NCI-H146 treated with DMSO at 0.1 percent for 48 hours (cell line): ENCODE results near the gene LECT2.

ENCODE experiments used
- DNase-seq: peaks from one replicate; lab custom pipeline; 2025; ENCODE audit not compliant: unreplicated experiment; lab: John Stamatoyannopoulos, UW

The LECT2 gene

DNA sequence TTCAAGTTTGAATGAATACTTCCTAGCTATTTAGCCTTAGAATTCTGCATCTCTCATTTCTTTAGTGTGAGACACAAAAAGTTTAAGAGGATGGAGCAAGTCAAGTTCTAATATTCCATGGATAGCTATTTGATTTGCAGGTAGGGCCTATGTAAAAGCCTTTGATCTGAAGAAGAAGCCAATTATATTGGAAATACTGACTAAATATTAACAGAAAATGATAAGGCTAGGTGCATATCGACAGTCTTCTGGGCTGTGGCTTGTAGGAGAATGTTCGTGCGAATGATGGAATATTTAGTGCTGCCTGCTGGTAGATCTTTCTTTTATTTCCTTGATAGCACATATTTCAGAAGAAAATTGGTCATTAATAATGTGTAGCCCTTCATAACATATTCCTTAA, at the start of gene LECT2:
TSS of gene LECT2 (minus strand) at position 85 of the 400 bp plus-strand sequence. CDS start 150 bp downstream, outside the sequence.
- DNase-seq = no peak

DNA sequence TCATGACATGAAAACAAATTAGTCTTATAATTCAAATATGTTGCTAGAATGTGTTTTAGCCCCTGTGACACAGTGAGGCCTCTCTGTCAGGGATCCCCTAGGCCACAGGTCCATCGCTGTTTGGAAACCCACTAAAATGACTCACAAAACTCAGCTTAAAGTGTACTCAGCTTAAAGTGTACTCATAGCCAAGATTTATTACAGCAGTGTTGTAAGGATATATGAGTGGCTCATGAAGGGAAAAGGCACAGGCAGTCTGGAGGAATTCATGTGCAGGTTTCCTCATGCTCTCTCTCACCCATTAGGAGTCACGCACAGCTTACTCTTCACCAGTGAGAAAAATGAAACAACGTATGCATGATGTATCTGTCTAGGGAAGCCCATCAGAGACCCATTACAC, 49.7 kb upstream of the LECT2 start:
- no peak for DNase-seq

DNA sequence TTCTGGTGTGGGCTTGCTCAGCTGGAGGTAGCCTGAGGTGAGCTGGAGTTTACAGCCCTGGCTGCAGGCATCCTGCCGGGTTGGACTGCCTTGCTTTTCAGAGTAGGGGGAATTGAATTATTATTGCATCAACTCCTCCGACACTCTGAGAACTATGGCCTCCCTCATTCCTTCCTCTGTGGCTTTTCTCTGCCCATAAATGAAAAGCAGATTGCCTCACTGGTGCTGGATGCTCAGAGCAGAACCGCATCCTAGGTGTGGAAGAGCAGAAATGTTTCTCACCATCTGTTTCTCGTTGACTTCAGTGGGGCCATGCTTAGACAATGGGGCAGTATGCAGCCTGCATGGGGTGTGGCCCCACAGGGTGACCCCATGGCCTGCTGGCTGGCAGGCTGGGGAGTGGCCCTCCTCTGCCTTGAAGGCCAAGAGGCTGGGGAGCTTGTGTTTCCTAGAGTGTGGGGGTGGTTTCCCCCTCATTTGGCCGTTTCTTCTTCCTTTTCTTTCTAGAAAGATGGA, 46.7 kb upstream of the LECT2 start:
- DNase-seq = no peak

DNA sequence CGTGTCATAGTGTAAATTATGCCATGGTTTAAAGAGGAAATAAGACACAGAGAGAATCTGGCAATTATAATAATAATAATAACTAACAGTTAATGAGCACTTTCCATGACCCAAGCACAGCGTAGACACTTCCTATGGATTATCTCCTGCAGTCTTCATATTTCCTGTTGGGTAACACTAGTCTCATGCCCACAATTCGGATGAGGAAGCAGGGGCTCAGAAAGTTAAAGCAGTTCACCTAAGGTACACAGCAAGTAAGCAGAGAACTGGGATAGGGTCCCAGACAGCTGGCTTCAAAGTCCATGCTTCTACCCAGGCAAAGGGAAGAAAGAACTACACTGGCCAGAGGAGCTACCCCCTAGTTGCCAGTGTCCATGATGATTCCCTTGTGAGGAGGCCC, 46.1 kb upstream of the LECT2 start:
- no peak for DNase-seq

DNA sequence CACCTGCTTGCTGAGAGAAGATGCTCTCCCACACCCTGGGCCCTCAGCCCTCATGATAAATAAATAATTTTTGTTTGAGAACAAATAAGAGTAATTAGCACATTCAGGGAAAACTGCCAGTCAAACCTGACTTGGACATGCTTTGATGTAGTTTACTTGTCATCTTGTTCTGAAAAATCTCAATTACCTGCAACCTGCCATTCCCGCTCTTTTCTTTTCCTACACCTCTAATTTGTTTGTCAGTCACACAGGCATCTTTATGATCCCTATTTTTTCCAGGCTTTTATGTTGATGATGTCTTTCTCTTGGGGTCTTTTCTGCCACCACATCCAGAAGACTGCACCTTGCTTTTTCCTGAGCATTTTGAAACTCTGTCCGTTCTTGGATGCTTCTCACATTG, 45.4 kb upstream of the LECT2 start:
- DNase-seq = no peak

DNA sequence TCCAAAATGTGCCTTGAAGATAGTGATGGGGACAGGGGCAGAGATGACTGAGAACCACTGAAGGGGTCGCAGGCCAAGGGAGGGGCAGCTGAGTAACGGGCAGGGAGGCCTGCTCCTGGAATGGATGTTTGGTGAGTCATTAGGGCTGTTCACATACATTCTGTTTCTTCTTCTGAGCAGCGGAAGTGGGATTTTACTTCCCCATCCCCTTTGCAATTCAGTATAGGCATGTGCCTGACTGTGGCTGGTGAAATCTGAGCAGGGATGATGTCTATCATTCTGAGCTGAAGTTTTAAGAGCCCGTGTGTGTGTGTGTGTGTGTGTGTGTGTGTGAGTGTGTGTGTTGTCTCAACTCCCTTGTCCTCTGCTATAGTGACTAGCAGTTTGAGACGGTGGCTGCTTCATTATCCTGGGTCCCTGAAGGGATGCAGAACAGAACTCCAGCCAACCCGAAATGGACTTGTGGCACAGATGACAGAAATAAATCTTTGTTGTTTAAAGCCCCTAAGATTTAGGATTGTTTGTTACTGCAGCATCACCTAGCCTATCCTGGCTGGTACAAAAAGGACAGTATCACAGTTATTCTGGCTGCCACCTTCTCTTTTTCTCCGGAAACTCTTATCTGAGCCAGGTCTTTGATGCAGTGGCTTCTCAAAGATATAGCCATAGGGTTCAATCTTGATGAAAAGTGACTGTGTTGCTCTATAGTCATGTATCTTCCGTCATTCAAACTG, 44.8 kb upstream of the LECT2 start:
- DNase-seq = no peak

DNA sequence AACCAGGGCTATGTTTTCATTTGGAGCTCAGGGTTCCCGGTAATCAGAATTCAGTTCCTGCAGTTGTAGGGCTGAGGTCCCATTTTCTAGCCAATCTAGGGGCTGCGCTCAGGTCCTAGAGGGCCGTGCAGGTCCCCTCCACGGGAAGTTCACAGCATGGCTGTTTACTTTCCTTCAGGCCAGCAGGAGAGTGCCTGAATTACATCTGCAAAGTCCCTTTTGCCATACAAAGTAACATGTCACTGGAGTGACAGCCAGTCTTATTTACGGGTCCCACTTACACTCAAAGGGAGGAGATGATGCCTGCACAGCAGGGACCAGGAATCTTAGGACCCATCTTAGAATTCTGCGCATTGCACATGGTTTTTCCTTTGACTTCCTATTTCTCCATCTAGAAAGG, 44.1 kb upstream of the LECT2 start:
- no peak for DNase-seq

DNA sequence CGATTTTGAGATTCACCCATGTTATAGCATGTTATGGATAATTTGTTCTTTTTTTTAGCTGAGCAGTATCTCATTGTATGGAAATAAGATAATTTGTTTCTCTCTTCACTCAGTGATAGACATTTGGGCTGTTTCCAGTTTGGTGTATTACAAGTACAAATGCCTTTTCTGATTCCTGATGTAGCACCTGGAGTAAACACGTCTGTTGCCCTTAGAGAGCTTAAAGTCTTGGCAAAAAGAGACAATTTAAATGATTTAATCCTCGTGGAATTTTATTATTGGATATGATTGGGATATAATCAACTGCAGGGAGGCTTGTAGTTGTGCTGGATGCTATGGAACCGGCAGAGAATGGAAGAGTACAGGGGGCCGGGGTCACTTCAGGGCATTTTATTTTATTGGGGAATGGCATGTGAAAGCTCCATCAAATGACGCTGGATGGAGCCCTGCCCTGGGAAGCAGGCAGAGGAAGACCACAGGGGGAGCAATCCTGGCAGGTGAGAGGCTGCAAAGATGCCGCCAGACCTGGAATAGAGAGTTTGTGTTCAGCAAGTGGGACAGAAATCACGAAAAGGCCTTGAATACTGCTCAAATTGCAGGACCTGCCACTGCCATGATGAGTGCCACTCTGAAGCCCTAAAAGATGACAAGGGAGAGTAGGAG, 43.0 kb upstream of the LECT2 start:
- DNase-seq = no peak

DNA sequence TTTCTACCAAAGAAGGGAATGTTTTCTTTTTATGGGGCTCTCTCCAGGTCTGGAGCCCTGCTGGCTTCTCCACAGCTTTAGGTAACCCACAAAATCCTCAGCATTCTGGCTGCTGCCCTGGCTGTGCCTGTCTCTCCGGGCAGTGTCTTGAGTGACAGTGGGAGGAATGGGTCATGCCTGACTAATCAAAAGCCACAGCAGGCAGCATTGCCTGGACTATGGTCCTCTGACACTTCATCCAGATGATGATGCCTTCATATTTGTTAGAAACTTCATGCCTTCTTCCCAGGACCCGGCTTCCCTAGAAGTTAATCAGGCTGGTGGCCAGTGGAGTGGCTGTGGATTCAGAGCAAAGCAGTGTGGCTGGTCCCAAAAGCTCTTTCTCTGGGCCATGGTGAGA, 41.8 kb upstream of the LECT2 start:
- DNase-seq = no peak

DNA sequence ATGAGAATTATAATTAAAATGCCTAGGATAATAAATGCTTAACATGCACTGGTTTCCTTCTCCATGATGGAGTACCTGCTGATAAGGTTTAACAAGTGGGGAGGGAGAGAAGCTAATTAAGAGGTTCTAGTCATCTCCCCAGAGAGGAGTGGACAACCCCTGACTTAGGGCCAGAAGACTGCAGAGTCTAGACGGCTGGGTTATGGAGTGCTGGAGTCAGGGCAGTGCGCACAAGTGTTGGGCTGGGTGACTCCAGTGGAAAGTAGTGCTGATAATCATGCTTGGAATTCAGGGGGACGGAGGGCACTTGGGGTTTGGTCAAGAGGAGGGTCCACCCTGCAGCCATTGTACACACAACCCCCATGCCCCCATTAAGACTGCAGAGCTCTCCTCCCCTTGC, 41.2 kb upstream of the LECT2 start:
- DNase-seq = no peak

DNA sequence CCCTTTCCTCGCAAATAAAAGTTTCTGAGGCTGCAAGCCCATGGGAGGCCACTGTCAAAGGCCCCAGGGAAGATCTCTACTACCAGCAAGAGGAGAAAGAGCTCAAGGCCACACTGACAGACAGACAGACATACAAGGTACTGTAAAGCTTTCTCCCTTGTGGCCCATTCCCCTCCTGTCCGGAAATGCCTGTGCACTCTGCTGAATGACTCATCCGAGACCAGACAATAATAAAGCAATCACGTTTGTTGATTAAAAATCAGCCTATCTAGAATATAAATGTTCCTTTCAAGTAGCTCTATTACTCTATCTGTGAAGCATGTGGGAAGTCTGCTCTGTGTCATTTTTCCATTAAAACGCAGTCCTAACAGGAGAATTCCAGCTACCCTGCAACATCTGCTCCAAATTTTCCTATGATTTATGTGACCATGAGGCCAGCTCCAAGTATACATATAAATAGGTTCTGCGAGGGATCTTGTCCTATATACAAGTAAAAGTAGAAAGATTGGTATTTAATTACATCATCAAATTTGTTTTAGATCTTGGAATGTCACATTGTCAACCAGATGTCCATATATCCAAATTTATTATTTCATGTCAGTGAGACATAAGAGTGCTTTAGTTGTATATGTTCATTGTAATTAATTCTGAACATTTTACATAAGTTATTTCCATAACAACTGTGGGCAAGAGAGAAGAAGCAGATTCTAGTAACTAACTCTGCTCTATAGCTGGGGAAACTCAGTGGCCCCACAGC, 39.3 kb upstream of the LECT2 start:
- DNase-seq = no peak

DNA sequence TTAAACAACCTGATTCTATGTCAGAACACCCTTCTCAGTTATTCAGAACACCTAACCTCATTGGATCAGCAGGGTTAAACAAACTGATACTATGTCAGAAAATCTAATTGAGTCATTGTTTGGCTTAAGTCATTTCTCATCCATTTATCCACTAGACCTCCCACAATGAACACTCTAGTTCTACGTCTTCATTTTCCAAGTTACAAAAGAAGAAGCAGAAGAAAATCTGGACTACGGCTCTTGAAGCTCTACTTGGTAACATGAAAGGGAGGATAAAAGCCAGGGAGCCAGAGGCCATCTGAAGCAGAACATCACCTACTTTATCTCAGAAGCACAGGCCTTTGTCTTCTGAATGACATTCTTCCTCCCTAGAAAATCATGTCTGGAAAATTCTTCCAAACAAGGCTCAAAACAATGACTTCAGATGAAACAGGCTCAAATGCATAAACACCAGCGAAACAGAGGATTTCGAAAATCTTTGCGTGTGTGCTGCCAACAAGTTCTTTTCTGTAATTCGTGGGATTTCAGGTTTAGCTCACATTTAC, 38.6 kb upstream of the LECT2 start:
- DNase-seq = no peak

DNA sequence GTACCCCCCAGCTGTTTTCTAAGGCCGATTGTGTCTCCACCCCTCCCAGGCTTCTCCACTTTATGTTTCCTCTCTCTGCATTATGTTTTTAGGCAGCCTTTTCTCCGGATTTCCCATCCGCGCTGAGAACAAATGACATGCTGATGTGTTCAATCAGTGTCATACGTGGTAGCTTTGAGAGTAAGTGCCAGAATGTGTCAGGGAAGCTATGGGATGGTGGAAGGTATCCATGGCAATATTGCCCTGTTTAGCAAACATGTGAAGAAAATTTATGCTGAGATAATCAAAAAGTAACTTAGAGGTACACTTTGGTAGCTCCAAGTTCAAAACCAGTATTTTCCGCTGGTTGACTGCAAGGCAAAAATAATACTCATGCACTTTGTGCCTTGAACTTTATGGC, 36.6 kb upstream of the LECT2 start:
- no peak for DNase-seq

DNA sequence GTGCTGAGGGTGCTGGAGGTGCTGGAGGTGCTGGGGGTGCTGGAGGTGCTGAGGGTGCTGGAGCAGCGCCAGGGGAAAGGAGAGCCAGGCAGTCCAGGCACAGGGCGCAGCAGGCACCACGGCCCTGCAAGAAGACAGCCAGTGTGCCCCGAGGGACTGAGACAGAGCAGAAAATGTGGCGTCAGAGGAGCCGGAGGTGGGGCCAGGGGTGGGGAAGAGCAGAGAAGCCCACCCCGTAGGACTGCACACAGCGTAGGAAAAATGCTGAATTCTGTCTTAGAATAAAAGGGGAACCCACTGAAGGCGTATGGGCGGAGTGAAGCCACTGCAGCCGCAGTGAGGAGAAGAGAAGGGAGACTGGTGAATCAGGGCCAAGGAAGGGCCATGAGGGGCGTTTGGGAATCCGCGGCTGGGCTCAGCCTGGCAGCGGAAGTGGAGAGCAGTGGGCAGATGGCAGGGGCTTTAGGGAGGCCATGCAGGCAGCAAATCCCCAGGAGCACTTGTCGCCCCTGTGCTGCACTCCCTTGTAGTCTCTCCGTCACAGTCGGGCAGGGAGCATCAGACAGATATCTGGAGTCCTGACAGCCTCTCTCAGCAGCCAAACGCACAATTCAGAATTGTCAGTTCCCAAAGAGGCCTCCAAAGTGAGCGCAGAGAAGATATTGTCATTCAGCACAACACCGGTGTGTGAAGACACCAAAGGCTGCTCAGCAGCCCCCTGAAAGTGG, 35.9 kb upstream of the LECT2 start:
- no peak for DNase-seq

DNA sequence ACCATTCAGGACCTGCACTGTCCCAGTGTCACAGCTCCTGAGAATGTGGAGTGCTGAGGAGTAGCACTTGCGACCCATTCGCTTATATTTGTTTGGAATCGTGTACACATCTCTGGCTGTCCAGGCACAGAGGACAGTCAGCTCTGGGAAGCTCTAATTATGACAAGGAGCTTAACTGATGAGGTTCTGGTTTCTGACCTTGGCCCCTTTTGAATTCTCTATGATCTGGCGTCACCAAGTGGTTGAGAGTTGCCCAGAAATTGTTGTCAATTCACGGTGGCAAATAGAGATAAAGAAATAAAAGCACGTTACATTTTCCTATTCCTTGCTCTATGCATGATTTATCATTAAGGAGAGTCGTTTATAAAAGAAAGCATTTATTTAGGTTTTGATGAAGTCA, 34.9 kb upstream of the LECT2 start:
- no peak for DNase-seq

DNA sequence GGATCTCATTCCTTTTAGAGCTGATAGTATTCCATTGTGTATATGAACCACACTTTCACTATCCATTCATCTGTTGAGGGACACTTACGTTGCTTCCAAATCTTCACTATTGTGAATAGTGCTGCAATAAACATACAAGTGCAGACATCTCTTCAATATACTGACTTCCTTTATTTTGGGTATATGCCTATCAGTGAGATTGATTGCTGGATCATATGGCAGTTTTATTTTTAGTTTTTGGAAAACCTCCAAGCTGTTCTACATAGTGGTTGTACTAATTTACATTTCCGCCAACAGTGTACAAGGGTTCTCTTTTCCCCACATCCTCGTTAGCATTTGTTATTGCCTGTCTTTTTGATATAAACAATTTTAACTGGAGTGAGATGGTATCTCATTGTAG, 33.8 kb upstream of the LECT2 start:
- DNase-seq = no peak

DNA sequence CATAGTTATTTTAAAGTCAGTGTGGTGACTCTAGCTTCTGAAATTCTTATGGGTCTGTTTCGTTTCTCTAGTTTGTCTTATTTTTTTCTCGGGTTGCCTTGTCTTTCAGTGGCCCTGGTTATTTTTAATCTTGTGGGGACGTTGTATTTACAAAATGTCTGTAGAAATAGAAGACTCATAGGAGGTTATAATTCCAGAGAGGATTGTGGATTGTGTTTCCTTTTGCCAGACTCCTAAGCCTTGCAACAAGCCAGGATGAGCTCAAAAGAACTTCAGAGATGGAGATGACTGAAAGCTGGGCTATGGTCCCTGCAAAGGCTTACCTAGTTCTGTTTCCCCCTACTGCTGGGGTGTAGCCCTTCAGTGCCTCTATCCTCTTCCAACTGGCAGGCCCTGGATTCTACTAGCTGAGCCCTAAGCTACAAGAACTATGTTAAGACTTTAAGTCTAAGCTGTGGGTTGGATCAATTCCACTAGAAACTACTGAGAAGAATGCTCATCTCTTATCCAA, 32.2 kb upstream of the LECT2 start:
- no peak for DNase-seq

DNA sequence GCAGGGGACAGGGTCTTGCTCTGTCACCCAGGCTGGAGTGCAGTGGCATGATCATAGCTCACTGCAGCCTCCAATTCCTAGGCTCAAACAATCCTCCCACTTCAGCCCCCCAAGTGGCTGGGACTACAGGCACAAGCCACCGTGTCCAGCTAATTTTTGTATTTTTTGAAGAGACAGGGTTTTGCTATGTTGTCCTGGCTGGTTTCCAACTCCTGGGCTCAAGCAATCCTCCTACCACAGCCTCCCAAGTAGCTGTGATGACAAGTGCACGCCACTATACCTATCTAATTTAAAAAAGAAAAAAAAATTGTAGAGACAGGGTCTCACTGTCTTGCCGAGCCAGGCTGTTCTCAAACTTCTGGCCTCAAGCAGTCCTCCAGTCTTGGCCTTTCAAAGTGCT, 31.6 kb upstream of the LECT2 start:
- DNase-seq = no peak

DNA sequence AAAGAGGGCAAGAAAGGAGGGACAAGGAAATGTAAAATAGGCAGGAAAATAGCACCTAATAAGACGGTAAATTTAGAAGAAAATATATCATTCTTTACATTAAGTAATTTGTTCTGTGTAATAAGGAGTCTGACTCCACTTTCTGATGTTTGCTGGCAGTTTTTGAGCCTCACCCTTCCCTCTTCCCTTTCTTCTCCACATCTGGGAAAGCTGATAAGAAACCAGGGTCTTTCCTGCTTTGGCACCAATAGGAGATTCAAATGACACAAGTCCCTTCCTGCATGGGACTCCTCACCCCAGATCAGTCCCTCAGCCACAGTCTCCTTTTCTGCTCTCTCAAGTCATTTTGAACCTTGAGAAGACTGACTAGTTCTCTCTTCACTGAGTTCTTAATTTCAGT, 31.2 kb upstream of the LECT2 start:
- DNase-seq = no peak

DNA sequence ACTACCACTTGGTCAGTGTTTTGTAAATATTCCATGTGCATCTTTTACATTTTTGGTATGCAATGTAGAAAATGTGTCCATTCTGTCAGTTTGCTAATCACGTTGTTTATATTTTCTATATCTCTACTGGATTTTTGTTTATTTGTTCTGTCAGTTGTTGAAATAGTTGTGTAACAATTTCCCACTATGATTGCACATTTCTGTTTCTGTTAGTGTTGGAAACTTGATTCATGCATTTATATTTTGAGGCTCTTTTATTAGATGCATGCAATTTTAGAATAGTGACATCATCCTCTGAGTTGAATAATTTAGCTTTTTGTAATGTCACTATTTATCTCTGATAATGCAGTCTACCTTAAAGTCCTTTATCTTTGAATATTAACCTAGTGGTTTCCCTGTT, 25.8 kb upstream of the LECT2 start:
- DNase-seq = no peak

DNA sequence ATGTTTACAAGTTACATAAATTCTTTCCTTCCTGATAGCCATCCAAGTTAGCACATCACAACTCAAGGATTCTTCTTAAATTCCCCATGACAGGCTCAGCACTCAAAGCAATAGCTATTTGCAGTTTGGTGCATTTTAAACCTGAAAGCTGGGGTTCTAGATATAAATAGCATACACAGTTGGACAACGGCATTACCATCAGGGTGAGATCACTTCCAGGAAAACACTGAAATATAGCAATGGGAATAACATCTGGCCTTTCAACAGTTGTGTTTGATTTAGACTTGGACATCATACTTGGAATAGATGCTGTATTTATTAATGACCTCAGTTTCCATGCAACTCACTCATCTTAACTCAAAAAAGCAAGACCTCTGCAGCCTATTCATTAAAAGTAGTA, 24.7 kb upstream of the LECT2 start:
- DNase-seq = no peak
